Neural progenitor cell (in vitro differentiated cells): ENCODE data around the gene XYLT1. TPM values are rescaled to one million over a fixed set of nuclear protein-coding genes. Genes with fewer than 3 reads are reported as not detected.

ENCODE experiments used
- DNase-seq: peaks from one replicate; pipeline ENCODE4 v3.0.0-alpha.2; 2016; ENCODE audit warnings: low spot score
- H2AFZ ChIP-seq: fragments of 200-600 bp; sonication (generic); replicated peaks from 2 replicates; pipeline ENCODE4 v1.6.1; 2016; ENCODE audit warnings: antibody characterized with exemption
- H3F3A ChIP-seq: fragments of 200-600 bp; sonication (generic); 2 replicates; pipeline ENCODE4 v1.6.1; 2016; ENCODE audit warnings: antibody characterized with exemption, low read depth
- H3K27ac ChIP-seq: fragments of 200-600 bp; sonication (generic); 2 replicates; pipeline ENCODE4 v1.5.1; 2016; ENCODE audit warnings: mild to moderate bottlenecking
- H3K27me3 ChIP-seq: fragments of 200-600 bp; sonication (generic); 2 replicates; pipeline ENCODE4 v1.6.1; 2016; ENCODE audit warnings: mild to moderate bottlenecking, moderate library complexity
- H3K36me3 ChIP-seq: fragments of 200-600 bp; sonication (generic); 2 replicates; pipeline ENCODE4 v1.5.1; 2016
- H3K4me1 ChIP-seq: fragments of 200-600 bp; sonication (generic); 2 replicates; pipeline ENCODE4 v1.6.1; 2016; ENCODE audit warnings: mixed run types
- H3K4me2 ChIP-seq: fragments of 200-600 bp; sonication (generic); 2 replicates; pipeline ENCODE4 v1.6.1; 2016
- H3K4me3 ChIP-seq: fragments of 200-600 bp; sonication (generic); 2 replicates; pipeline ENCODE4 v1.5.1; 2016
- H3K79me2 ChIP-seq: fragments of 200-600 bp; sonication (generic); 2 replicates; pipeline ENCODE4 v1.6.1; 2016; ENCODE audit warnings: low read depth
- H3K9ac ChIP-seq: fragments of 200-600 bp; sonication (generic); 2 replicates; pipeline ENCODE4 v1.6.1; 2016
- H3K9me3 ChIP-seq: fragments of 200-600 bp; sonication (generic); 2 replicates; pipeline ENCODE4 v1.5.1; 2016; ENCODE audit warnings: low read depth
- H4K20me1 ChIP-seq: fragments of 200-600 bp; sonication (generic); 2 replicates; pipeline ENCODE4 v1.6.1; 2016; ENCODE audit warnings: low read depth
- H3K27ac Mint-ChIP-seq: 3 replicates; pipeline ENCODE4 v1.8.0; 2021; ENCODE audit warnings: mixed read lengths
- H3K27me3 Mint-ChIP-seq: 2 replicates; pipeline ENCODE4 v1.8.0; 2022; ENCODE audit warnings: low read depth, mild to moderate bottlenecking, inconsistent platforms, moderate library complexity, mixed read lengths; ENCODE audit not compliant: insufficient read depth
- H3K36me3 Mint-ChIP-seq: 3 replicates; pipeline ENCODE4 v1.8.0; 2021; ENCODE audit warnings: mixed read lengths
- H3K4me1 Mint-ChIP-seq: 3 replicates; pipeline ENCODE4 v1.8.0; 2021; ENCODE audit warnings: mixed read lengths
- H3K4me3 Mint-ChIP-seq: 3 replicates; pipeline ENCODE4 v1.8.0; 2021; ENCODE audit warnings: mild to moderate bottlenecking, moderate library complexity, mixed read lengths
- H3K9me3 Mint-ChIP-seq: 3 replicates; pipeline ENCODE4 v1.8.0; 2020; ENCODE audit warnings: mixed read lengths
- EZH2 ChIP-seq: fragments of 200-600 bp; sonication (generic); IDR thresholded peaks from 2 replicates; pipeline ENCODE4 v1.6.1; 2017; ENCODE audit warnings: antibody characterized with exemption, mild to moderate bottlenecking, moderate library complexity
- EZH2phosphoT487 ChIP-seq: fragments of 200-600 bp; sonication (generic); IDR thresholded peaks from 2 replicates; pipeline ENCODE4 v1.6.1; 2017; ENCODE audit warnings: antibody characterized with exemption
- small RNA-seq: library from RNA; depleted of rRNA; stranded (forward); fragments of <200 nt; gene quantifications from one replicate; pipeline ENCODE3, GENCODE V24; 2015
- total RNA-seq: library from RNA; depleted of rRNA; stranded (reverse); fragments of >200 nt; gene quantifications from 2 replicates; pipeline ENCODE4 v1.2.3, GENCODE V29; 2015; ENCODE audit warnings: low replicate concordance
- TF ChIP-seq, protein P1 (sequence below): fragments of 200-600 bp; sonication (generic); IDR thresholded peaks from 2 replicates; pipeline ENCODE4 v1.5.1; 2017; ENCODE audit warnings: antibody characterized with exemption, mild to moderate bottlenecking

XYLT1 gene
- total RNA-seq, 1 donor from 2014 or later = 5.9 TPM

GRCh38 chr16:17053536-17054160 lies 417.1 kb downstream of the XYLT1 start:
- H3K36me3 Mint-ChIP-seq = no peaks in the 10 kb centered on the region
- peaks cover 2% of the 10 kb centered on the region for H3K27me3 Mint-ChIP-seq
- H3F3A ChIP-seq = no peaks in the 10 kb centered on the region
- no peaks in the 10 kb centered on the region for H3K36me3 ChIP-seq
- H3K27me3 ChIP-seq = no peaks in the 10 kb centered on the region
- no peaks in the 10 kb centered on the region for H4K20me1 ChIP-seq
- H3K27ac ChIP-seq = no peak overlapping the region
- no peak overlapping the region for H3K4me2 ChIP-seq
- H3K9me3 Mint-ChIP-seq = peaks cover 14% of the 10 kb centered on the region
- H3K9ac ChIP-seq = no peak overlapping the region
- no peak overlapping the region for H3K4me3 ChIP-seq
- no peaks in the 10 kb centered on the region for H3K79me2 ChIP-seq
- peak; percentile 4 for DNase-seq
- no peak overlapping the region for H3K4me3 Mint-ChIP-seq
- H3K4me1 ChIP-seq = no peaks in the 10 kb centered on the region
- no peak overlapping the region for H3K27ac Mint-ChIP-seq
- H3K4me1 Mint-ChIP-seq = no peaks in the 10 kb centered on the region
- H2AFZ ChIP-seq = no peak overlapping the region
- TF ChIP-seq, protein P1, sequence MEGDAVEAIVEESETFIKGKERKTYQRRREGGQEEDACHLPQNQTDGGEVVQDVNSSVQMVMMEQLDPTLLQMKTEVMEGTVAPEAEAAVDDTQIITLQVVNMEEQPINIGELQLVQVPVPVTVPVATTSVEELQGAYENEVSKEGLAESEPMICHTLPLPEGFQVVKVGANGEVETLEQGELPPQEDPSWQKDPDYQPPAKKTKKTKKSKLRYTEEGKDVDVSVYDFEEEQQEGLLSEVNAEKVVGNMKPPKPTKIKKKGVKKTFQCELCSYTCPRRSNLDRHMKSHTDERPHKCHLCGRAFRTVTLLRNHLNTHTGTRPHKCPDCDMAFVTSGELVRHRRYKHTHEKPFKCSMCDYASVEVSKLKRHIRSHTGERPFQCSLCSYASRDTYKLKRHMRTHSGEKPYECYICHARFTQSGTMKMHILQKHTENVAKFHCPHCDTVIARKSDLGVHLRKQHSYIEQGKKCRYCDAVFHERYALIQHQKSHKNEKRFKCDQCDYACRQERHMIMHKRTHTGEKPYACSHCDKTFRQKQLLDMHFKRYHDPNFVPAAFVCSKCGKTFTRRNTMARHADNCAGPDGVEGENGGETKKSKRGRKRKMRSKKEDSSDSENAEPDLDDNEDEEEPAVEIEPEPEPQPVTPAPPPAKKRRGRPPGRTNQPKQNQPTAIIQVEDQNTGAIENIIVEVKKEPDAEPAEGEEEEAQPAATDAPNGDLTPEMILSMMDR = peak; percentile 34
- no peak for TF ChIP-seq EZH2
- no peak for TF ChIP-seq EZH2phosphoT487
- H3K9me3 ChIP-seq = no peaks in the 10 kb centered on the region

Small RNAs within 50 kb of the gene (small RNA-seq; reads per million reads assigned to genes)
- gene AC109446.1 = not detected
